ENCODE measurements around the gene LRMDA.

Gene LRMDA

DNA sequence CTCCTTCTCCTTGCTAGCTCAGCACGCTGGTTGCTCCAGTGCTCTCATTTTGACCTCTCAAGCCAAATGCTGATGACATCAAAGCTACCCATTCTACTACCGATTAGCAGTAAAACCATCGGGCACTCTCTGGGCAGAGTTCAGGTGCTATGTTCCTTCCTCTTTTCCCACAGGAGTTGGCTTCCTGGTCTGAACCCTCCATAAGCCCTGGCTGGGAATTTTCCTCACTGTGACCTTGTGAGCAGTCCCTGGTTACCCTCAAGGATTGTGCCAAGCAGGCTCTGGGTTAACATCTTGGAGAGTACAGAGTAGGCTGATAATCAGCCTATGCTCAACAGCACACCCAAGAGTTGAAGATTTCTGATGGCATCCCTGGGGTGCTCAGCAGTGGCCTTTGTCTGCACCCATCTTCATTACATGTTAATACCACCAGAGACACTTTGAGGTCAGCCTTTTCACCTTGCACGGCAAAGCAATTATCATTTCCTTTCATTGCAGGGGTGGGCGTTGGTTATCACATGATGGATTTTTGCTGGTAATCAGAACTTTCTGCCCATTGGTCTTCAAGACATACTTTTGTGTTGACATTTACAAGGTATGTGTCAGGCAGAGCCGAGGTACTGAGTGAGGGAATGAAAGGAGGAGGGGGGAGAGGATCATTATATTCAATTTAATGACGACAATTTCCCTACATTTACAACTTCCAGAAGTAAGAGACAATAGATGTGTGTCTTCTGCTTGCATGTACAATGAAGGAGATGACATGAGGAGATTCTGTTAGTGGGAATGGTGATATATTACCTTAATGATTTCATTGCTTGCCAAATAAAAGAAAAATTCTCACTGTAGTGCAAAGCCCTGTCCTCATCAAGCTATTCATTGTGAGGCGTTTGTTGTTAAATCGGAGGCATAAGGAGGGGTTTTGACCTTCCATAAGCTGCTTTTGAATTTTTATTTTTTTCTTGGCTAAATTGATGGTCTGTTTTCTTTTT lies 452.0 kb downstream of the LRMDA start:
- in situ Hi-C loops (cut with HindIII; ENCODE audit: low sequenced_read_pairs) = no loop called here

DNA sequence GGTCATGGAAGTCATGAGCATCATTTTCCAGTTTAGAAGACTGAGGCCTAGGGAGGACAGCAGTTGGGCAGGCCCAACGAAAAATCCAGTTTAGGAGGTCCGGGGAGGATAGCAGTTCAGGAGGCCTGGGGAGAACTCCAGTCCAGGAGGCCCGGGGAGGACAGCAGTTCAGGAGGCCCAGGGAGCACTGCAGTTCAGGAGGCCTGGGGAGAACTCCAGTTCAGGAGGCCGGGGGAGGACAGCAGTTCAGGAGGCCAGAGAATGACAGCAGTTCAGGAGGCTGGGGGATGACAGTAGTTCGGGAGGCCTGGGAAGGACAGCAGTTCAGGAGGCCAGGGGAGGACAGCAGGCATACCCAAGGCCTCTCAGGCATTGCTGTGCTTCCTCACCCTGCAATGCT lies 453.4 kb downstream of the LRMDA start:
- in situ Hi-C loops (cut with HindIII; ENCODE audit: low sequenced_read_pairs) = no loop called here

DNA sequence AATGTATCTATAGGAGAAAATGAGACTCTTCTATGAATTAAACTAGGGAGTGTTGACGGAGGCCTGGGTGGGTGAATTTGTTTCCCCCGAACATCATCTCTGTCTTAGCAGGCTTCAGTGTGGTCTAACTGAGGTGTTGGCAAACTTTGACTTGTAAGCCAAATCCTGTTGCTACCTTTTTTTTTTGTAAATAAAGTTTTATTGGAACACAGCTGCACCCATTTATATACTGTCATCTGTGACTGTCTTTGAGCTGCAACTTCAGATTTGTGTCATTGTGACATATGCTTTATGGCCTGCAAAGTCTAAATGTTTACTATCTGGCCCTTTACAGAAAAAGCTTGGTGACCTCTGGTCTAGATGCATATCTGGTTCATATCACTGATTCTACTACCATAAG lies 455.9 kb downstream of the LRMDA start:
- in situ Hi-C loops (cut with HindIII; ENCODE audit: low sequenced_read_pairs) = no loop called here

DNA sequence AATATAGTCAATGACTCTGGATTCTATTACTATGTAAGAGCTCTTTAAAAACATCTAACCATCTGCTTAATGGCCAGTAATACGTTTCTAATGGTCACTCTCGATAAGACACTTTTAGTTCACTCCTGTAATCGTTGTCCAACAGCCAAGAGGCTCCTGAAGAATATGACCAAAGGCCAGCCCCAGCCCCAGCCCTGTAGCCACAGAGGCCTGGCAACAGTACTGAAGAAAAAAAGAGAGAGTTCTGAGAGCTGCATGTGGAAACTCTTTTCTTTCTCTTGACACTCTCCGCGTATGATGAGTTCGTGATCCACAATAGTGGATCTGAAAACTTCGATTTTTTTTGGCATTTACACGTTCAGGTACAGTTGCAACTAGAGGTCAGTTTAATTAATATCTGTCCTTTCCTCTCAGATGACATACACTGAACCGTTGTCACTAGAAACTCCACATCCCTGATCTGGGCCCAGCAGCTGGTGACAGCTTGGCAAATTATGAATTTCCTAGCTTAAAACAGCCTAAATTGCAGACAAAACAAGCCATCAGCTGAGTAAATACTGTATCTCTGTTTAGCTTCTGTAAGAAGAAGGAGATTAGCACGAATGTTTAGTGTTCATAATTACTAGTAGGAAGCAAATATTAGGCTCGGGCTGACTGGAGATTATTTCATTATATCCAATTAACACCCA lies 456.7 kb downstream of the LRMDA start:
- in situ Hi-C loops (cut with HindIII; ENCODE audit: low sequenced_read_pairs) = no loop called here

DNA sequence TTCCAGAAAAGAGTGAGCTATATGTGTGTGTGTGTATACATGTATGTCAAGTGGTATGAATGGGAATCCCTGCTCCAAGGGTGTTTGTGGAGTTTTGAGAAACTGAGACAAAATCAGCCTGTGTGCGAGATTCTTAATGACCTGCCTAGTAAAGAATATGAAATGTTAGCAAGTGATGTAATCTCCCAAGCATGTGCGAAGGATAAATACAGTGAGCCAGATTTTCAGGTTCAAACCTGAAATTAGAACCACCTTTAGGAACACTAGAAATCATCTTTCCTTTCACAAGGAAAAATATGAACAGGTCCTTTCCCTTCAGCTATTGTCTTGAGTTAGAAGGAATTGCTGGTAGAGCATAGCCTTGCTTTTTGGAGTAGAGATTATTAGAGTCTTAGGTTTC lies 457.6 kb downstream of the LRMDA start:
- in situ Hi-C loops (cut with HindIII; ENCODE audit: low sequenced_read_pairs) = no loop called here

DNA sequence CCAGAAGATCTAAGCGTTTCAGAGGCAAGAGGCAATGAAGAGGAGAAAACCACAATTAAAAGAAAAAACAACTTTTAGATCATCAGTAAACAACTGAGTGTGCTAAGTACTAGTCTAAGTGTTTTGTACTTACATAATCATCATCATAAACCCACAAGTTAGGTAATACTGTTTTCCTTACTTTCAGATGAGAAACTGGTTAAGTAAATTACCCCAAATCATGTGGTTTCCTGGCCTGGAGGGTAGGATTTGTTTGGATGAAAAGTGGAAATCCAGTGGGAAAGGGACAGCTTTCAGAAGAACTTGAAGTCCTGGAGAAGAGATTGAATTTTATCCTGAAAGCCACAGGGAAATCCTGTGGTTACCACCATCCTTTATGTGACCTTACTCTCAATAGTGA lies 463.3 kb downstream of the LRMDA start:
- in situ Hi-C loops (cut with HindIII; ENCODE audit: low sequenced_read_pairs) = no loop called here

DNA sequence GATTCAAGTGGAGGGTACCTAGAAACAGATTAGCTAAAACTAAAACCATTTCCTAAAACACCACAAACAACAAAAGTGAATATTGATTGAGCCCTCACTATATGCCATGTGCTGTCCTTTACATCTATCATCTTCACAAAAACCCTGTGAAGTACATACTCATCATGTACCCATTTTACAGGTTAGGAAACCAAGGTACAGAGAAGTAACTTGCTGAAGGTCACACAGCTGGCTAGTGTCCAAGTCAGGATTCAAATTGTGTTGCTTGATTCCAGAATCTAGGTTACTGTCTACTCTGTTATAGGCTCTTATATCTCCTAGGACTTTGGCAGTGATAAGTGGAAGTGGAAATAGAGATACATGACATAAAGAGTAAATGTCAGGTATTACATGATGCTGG lies 463.8 kb downstream of the LRMDA start:
- in situ Hi-C loops (cut with HindIII; ENCODE audit: low sequenced_read_pairs) = no loop called here

DNA sequence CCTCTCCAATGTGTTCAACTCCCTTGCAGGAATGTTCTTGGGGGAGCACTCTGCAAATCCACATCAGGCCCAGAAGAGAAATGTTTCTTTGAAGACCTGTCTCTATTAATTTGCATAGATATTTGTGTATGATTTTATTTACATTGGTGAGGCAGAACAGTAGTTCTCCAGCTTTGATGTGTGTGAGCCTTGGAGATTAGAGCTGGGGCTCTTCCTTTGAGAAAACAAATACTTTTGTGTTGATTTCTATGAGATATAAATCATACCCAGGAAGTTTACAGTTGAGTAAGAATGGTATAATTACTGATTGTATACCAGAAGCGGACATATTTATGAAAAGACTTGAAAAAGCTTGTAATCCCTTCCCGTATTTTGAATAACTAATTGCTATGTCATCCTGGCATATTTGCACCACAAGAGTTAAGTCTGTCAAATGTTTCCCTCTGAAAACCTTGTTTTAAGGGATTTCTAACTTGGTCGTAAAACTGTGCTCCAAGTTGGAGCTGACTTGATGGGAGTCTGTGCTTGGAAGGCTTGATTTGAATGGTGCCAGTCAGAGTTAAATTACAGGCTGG lies 468.5 kb downstream of the LRMDA start:
- in situ Hi-C loops (cut with HindIII; ENCODE audit: low sequenced_read_pairs) = no loop called here

DNA sequence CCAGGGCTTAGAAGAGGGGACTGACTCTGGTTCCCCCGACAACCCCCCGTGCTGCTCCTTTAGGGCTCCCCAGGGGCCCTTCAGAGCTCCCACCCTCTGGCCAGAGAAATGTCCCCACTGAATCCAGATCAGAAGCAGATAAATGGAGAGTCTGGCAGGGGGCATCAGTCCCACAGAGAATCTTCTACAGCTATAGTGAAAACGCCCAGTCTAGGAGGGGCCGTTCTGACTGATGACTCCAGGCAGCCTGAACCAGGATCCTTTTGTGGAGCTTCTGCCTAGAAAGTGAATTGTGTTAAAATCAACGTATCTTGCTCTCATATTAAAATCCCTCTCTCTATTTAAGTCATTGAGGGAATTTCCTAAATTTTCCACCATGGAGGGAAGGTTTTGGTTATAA lies 471.4 kb downstream of the LRMDA start:
- in situ Hi-C loops (cut with HindIII; ENCODE audit: low sequenced_read_pairs) = no loop called here

DNA sequence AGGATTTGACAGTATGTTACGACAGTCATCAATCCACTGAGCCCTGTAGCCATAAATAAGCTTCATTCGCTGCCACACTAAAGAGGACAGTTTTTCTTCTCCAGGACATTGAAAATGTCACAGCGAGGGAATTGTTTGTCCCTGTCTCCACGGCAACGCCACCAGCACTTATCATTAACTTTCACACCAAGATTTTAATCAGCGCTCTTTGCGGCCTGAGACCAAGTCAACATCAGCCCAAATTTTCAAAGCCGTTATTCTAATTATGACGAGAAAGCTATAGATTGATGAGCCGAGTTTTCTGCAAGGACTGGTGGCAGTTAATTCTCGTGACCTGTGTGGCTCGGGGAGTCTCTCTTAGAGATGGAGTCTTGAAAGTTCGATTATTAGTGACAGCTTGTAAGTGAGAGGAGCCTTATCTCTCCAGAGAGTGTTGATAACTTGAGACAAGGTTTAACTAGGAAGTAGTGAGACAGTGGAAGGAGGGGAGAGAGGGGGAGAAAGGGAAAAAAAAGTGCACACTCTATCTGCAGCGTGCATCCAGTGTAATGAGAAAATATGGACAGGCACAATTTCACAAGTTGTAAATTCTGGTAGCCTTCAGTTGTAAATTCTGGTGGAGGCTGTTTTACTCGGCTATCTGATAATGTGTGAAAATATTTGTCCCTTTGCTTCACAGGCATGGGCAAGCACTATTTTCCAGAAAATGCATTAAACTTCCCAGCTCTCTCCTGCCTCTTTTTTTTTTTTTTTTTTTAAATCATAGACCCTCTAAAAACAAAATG lies 473.3 kb downstream of the LRMDA start:
- in situ Hi-C loops (cut with HindIII; ENCODE audit: low sequenced_read_pairs) = no loop called here

DNA sequence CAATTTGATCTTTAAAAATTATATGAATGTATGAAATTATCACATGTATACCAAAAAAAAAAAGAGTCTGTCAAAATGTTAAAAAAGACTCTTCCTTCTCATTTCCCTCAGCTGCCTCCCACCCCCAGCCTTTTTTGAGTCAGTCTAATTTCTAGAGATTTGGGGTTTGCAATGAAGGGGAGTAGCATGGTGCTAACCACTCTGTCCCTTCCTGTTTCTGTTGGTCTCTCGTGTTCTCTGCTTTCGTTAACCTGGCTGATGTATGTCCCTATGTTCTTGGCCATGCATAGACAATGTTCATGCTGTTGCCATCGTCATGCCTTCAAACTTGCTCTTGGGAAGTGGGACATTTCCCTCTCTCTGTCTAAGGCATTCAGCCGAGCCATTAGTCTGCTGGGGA lies 474.1 kb downstream of the LRMDA start:
- in situ Hi-C loops (cut with HindIII; ENCODE audit: low sequenced_read_pairs) = no loop called here

DNA sequence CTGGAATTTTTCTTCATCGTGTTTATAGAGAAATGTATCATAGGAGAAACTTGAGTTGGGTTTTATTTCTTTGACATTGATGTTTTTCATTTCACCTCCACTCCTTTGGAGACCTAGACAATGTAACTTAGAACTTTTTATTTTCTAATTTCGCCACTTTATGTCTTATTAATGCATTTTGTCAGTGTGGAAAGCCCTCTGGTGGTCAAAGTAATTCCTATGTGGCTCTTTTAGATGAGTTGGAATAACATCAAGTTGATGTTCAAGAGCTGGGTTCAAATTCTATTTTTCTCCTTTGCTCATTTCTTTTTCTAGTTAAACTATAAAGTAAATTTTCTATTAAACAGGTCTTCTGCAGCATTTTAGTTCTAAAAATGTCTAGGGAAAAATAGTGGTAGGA lies 478.6 kb downstream of the LRMDA start:
- in situ Hi-C loops (cut with HindIII; ENCODE audit: low sequenced_read_pairs) = no loop called here

DNA sequence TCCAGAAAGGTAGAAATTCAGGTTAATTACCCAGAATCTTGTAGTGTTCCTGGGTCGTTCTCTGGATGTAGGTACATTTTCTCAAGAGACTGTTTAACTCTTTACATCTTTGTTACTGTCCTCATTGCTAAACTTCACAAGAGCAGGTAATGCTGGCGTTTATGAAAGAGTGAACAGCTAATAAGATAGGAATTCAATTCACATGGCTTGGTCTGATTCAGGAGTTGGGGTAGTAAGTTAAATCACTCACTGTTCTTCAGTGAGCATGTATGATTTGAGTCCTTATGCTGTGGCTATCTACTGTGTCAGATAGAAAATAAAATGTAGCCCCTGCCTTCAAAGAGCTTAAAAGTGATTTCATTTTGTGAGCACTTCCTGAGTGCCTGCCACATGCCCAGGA lies 480.0 kb downstream of the LRMDA start:
- in situ Hi-C loops (cut with HindIII; ENCODE audit: low sequenced_read_pairs) = no loop called here

DNA sequence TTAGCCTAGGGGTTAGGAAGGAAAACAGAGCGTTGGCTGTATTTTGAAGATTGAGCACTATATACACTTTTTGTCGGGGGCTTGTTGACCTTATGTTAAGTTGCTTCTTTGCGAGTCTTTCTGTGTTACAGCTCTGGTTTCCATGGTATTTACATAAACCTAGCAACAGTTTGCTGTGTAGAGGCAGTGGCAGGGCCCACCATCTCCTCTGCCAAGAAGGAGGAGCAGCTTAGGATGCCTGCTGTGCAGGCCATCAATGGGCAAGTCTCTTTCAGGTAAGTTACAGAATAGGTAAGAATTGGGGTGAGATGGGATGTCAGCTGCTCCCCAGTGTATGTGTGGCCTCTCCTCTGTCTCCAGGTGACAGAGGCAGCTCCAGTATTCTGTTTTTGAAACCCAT lies 485.5 kb downstream of the LRMDA start:
- in situ Hi-C loops (cut with HindIII; ENCODE audit: low sequenced_read_pairs) = no loop called here

DNA sequence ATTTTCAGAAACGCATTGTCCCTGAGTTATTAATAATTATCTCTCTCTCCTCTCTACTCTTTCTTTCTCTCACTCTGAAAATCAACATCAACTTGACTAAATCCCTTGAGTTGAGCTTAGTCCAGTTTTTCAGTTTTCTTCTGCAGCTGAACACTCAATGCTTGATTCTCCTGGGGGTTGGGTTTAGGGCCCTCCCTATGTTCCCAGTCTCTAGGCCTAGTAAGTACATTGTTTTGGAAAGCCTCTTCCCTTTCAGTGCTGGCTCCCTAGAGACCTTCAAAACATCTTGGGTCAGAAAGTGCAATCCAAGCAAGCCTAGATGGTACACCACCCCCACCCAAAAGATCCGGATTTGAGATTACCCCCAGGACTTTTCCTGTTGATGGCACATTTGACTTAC lies 488.5 kb downstream of the LRMDA start:
- in situ Hi-C loops (cut with HindIII; ENCODE audit: low sequenced_read_pairs) = no loop called here

DNA sequence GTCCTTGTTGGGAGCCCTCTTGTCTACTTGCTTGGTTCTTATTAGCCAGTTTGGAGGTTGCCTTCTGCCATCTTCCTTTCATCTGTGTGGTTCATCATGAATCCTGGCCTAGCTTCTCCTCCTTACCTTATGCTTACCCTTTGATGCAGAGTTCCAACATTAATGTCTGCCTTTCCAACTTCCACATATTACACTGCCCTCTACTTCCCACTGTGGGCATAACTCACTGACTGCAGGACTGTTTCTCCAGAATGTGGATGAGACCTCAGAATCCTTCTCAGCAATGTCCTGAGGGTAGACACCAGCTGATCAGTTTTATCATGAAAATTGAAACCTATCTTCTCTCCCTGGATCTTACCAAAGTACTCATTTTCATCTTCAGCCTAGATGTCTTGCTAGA lies 491.0 kb downstream of the LRMDA start:
- in situ Hi-C loops (cut with HindIII; ENCODE audit: low sequenced_read_pairs) = no loop called here

DNA sequence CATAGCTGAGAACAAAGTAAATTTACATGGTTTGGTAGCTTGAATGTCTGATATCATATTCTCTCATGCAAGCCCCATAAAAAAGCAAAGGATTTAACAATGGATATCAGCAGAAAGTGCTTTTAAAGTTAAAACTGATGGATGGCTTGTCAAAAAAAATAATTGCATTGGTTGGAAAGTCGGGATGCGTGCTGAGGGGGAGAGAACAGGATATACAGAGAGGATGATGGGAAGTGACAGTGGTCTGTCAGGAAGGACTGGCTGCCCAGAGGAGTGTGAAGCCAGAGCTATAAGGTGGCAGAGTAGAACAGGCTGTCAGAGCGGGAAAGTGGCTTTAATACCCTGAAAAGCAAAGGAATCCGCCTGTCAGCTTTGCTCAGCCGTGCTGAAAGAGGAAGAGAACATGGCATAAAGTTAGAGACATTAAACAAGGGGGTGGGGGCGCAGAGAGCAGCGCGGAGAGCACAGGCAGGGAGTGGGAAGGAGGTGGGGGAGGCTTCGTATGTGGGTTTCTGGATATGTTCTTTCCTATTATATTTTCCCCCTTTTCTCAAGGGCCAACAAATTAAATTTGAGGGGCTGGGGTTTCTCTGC lies 493.0 kb downstream of the LRMDA start:
- in situ Hi-C loops (cut with HindIII; ENCODE audit: low sequenced_read_pairs) = no loop called here

DNA sequence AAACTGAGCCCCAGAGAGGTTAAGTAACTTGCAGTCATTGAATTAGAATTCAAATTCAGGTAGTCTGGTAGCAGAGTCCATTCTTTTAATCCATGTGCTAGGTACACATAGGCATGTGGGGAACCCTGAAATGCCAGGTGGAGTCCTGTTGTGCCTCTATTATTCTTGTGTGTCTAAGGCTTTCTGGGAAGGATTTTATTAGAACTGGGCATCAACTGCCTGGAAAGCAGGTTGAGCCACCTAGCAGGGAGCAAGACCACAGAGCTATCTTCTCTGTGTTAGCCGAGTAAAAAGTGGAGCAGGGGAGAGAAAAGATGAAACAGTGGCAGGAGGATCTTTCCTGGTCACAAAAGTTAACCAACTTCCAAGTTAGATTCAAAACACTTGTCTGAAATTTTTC lies 494.6 kb downstream of the LRMDA start:
- in situ Hi-C loops (cut with HindIII; ENCODE audit: low sequenced_read_pairs) = no loop called here

DNA sequence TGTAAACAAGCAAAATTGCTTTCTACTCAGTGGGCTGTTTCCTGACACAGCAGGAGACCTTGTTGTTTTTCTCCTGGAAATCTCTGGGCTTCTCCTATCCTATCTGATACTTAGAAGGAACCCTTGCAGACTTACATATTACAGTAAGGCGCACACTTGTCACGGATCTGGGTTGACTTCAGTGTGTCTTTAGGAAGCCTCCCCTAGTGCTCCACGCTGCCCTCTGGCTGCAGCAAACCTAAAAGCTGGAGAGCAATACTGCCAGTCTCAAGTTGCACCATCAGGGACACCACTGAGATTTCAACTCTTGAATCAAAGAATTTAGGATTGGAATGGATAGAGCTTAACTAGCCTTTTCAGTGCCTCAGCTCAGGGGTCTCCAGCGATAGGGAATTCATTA lies 495.3 kb downstream of the LRMDA start:
- in situ Hi-C loops (cut with HindIII; ENCODE audit: low sequenced_read_pairs) = no loop called here

DNA sequence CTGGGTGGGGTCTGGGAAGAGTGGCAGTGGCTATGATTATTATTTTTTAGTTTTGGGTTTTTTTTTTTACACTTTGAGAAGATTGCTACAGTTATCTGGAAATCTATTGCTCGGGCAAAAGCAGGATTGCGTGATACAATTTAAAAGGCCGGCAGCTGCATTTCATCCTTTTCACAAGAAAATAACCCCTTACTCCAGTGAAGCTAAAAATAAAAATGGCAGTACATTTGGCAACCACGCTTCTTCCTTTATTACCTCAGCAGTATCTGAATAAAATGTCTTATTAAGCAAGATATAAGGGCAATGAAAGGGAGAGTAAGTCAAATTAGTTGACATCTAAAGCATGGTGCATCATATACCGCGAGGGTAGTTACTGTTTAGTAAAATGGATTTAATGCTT lies 496.8 kb downstream of the LRMDA start:
- in situ Hi-C loops (cut with HindIII; ENCODE audit: low sequenced_read_pairs) = no loop called here
